Esophagus muscularis mucosa (tissue), 3 donors: Measurements from ENCODE around the gene ALS2CL.

Experiments used
- CTCF ChIP-seq, 3 experiments: fragments of 200-600 bp in 2 of 3; fragments of 450-650 bp in 1 of 3; sonication (generic) in 2 of 3; IDR thresholded peaks; one replicate each; pipeline ENCODE4 v1.5.1; 2017 to 2019; ENCODE audit warnings: antibody characterized with exemption in 3 of 3, mild to moderate bottlenecking in 2 of 3, moderate library complexity in 1 of 3
- EP300 ChIP-seq: sonication (generic); formaldehyde crosslinking; IDR thresholded peaks from one replicate; pipeline ENCODE4 v1.6.1; 2017; ENCODE audit warnings: antibody characterized with exemption

- no peak for TF ChIP-seq CTCF (IDR thresholded peaks at IDR 0.05)
- TF ChIP-seq EP300, result no peak
These were observed 46.8 kb downstream of the ALS2CL start for GRCh38 chr3:46646700-46647099.
